Bronchial epithelial cell (primary cell): Measurements from ENCODE around the gene NNMT. TPM values are rescaled to one million over a fixed set of nuclear protein-coding genes. Genes with fewer than 3 reads are reported as not detected.
A peak's percentile ranks its signal among the peaks of the same experiment; 100 is the strongest.

Source experiments
- DNase-seq: peaks from one replicate; pipeline ENCODE4 v3.0.0-alpha.2; 2010; ENCODE audit warnings: low read depth
- FAIRE-seq: peaks from 2 replicates; lab custom pipeline; 2011; peaks lifted over from hg19 to GRCh38; lab: Jason Lieb, UNC
- H3K27me3 ChIP-seq: 2 replicates; pipeline ENCODE4 v1.5.1; 2011; ENCODE audit warnings: low read length; ENCODE audit not compliant: control insufficient read depth, insufficient read depth
- H3K36me3 ChIP-seq: 2 replicates; pipeline ENCODE4 v1.5.1; 2011; ENCODE audit warnings: low read length; ENCODE audit not compliant: control insufficient read depth, insufficient read depth
- H3K4me3 ChIP-seq: 2 replicates; pipeline ENCODE4 v1.5.1; 2011; ENCODE audit warnings: mild to moderate bottlenecking, low read depth, low read length, control low read depth
- CTCF ChIP-seq: IDR thresholded peaks from 2 replicates; pipeline ENCODE4 v1.5.1; 2011; ENCODE audit warnings: mild to moderate bottlenecking, moderate library complexity, low read length, control low read depth, inconsistent platforms; ENCODE audit not compliant: insufficient read depth, severe bottlenecking
- total RNA-seq: library from RNA; depleted of rRNA; stranded (reverse); fragments of >200 nt; gene quantifications from 2 replicates; pipeline ENCODE4 v1.2.1, GENCODE V29; 2014

Gene NNMT
- total RNA-seq, 1 donor from 2014 or later, result 11.6 TPM

- DNase-seq (peak; percentile 40), FAIRE-seq (no peak)
- Histone ChIP-seq H3K4me3 (no peak overlapping the region), H3K36me3 (no peaks in the 10 kb centered on the region), H3K27me3 (no peaks in the 10 kb centered on the region)
- TF ChIP-seq CTCF, result no peak
These were observed 25.5 kb downstream of the NNMT start for GRCh38 chr11:114321621-114322257.

DNA sequence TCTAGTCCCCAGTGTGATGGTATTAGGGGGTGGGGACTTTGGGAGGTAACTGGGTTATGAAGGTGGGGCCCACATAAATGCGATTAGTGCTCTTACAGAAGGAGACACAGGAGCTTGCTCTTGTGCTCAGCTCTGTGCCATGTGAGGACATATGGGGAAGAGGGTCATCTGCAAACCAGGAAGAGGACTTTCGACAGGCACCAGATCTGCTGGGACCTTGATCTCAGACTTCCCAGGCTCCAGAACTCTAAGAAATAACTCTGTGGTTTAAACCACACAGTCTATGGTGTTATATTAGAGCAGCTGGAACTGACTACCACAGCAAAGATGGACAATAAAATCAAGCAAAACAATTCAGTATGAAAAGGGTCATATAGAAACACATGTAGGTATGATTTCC is 26.7 kb downstream of the NNMT start:
- DNase-seq, result no peak
- FAIRE-seq, result no peak

GRCh38 chr11:114326151-114326550 is 30.0 kb downstream of the NNMT start:
- FAIRE-seq (no peak), DNase-seq (no peak)
- TF ChIP-seq CTCF, result no peak
- Histone ChIP-seq H3K36me3 (no peaks in the 10 kb centered on the region), H3K4me3 (no peak overlapping the region), H3K27me3 (no peaks in the 10 kb centered on the region)

More for the DNA sequence above, 26.7 kb downstream of the NNMT start:
- no peak for TF ChIP-seq CTCF
- Histone ChIP-seq H3K36me3 (no peaks in the 10 kb centered on the region), H3K27me3 (no peaks in the 10 kb centered on the region), H3K4me3 (no peak overlapping the region)

DNA sequence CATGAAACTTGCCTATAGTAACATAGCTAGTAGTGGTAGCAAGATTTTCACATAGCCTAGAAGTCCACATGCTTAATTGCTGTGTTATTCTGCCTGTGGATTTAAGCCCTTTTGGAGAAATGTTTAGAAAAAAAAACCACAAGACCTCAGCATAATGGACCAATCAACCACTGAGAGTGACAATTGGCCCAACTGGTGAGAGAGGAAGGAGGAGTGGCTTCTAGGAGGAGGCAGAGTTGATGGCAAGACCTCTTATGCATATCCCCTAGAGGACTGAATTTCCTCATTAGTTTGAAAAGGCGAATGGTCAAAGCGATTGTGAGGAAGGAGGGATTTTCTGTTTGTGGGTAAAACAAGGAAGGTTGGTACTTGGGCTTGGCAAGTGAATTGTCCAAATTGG is 30.6 kb downstream of the NNMT start:
- H3K4me3 ChIP-seq, result no peak overlapping the region
- no peak for DNase-seq
- FAIRE-seq, result no peak
- H3K27me3 ChIP-seq, result no peaks in the 10 kb centered on the region
- no peaks in the 10 kb centered on the region for H3K36me3 ChIP-seq
- no peak for TF ChIP-seq CTCF

DNA sequence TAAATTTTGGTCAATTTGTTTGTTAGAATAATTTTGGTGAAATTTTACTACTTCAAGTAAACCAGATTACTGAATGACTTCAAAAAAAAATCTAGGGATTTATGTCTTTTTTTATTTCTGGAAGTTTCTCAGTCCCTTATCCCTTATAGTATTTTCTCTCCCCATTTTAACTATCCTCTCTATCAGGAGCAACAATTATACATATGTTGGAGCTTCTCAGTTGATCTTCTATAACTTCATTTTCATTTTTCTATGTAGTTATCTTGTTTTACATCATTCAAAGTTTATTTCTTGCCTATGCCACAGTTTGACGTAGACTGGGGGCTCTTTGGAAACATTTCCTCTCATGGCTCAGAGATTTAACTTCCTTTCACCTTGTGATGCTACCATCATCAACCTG is 34.2 kb downstream of the NNMT start:
- no peaks in the 10 kb centered on the region for H3K36me3 ChIP-seq
- H3K4me3 ChIP-seq, result no peak overlapping the region
- DNase-seq (no peak), FAIRE-seq (no peak)
- TF ChIP-seq CTCF, result no peak
- H3K27me3 ChIP-seq, result no peaks in the 10 kb centered on the region
